IPS-NIHi7 (cell line): ENCODE data around the gene WLS.
"Not testable (repeated sequence)": the region's sequence is repeated elsewhere in the genome, so short reads cannot be mapped to it uniquely, and the experiment has no call there.

ENCODE experiments used
- DNase-seq: peaks from one replicate; pipeline ENCODE4 v3.0.0; 2012; ENCODE audit warnings: mixed read lengths; ENCODE audit errors: extremely low spot score

The WLS gene

DNA sequence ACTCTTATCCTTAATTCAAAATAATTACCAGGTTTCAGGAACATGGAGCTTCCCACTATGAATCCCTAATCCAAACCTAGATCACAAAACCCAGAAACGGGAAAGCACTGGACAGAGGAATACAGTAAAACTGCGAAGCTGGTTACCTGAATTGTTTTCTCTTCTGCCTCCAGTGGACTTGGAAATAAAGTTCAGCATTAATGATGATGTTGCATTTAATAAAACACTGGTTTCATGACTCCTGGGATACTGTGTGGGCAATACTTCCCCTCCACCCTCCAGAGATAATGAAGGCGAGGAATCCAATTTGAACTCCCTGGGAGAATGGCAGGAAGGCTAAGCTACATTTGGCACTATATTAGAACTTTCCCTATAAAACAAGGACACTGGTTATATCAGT lies 65.1 kb downstream of the WLS start:
- DNase-seq, result no peak

DNA sequence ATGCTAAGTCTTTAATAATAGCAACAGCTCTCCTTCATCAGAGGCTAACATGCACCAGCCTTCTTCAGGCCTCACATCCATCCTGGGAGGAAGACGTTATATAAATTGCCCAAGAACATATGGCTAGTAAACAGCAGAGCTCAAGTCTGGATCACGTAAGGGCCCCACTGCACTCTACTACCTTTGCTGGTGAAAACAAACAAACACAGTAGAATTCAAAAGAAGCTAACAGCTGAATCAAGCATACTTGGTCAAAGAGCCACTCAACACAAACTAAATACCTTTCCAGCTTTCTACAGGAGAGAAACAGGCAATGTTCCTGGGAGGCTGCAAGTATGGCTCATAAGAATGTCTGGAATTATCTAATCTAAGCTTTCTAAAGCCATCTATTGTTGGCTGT lies 66.0 kb downstream of the WLS start:
- DNase-seq, result no peak

DNA sequence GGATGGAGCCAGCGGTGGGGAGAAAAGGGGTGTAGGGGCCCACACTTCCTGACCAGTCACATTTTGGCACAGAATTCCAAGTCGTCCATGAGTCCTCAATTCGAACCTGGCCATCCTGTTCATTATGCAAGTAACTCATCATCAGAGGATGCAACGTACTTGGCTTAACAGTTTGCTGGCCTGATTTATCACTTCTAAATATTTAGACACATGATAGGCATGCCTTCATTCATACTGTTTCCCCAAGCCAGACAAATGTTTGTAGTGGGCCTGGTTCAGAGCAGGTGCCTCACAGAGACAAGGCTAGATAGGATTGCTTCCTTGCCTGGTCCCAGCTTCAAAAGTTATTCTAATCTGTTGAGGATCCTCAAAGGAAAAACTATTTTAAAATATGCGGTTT lies 66.7 kb downstream of the WLS start:
- DNase-seq, result no peak

DNA sequence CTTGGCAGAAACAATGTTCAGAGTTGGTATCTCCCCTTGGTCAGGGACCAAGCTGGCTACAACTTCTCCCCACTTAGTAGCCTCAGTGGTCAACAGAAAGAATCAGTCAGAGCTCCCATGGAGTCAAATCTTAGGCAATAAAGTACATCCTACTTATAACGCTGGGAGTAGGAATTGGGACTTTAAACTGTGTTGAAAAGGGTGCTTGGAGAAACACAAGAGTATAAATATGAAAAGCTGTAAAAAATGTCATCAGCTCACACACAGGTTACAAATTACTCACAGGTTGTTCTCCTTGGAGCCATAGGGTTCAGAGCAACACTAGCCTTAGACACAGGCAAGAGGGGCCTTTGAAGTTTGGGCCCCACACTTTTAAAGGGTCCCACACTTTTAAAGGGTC lies 67.4 kb downstream of the WLS start:
- no peak for DNase-seq

DNA sequence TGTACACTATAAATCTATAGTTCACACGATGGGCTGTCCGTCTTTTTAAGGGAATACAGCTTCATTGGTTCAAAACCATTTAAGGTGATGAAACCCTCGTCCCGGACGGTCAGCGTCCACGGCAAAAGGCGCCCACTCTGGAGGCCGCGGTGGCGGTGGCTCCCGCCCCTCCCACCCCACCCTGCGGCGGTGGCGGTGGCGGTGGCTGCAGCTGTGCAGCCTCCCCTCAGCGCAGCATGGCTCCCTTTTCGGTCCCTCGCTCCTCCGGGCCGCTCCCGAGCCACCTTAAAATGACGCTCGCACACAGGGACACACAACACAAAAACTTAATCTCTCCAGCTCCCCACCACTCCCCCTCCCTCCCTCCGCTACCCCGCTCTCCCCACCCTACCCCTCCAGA lies 69.1 kb downstream of the WLS start:
- no peak for DNase-seq

DNA sequence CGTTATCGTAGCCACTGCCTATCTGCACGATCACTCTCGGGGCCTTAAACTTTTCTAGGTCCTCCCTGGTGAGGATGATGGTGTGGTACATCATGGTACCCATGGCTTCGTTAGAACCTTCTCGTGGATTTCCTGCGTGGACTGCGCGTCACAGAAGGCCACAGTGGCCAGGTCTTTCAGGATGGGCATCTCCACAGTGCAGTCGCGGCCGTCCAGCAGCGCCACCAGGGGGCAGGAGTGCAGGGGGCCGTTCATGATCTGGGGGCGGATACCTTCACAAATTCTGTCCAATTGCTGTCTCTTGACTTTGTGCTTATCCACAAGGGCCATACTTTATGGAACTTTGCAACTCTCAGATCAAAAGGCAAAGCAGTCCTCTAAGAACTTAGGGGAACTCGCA lies 69.6 kb downstream of the WLS start:
- peak; percentile 24 for DNase-seq

DNA sequence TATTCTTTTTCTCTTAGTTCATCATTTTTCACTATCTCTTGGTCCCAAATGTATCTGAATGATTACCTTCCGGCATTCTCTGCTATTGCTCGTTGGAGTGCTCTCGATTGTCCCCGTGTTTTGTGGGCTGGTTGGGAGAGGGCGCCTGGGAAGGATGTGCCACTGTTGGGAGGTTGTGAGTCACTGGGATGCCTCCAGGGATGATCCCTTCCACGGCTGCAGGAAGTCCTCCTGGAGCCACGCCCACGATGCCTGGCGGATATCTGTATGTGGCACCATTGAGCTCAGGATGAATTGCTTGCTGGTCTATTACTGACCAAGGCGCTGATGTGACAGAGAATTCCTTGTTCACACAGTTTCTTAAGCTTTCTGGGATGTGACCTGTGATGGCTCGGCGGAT lies 70.7 kb downstream of the WLS start:
- DNase-seq, result not testable (repeated sequence)

DNA sequence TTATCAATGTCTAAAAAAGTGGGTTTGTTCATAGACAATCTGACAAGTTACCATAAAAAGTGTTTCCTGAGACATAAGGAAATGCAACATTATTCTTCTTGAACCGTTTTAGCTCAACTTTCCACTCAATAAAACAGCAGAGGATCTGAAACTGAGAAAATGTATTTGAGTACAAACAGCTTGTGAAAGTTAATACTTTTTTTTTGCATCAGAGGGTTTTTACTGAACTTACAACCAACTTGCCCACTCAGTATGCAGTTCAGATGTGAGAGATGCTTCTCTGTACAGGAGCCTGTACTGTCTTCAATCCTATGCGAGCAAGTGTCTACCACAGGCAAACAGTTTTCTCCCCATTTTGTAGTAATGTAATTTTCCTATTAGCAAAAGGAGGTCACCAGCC lies 71.4 kb downstream of the WLS start:
- not testable (repeated sequence) for DNase-seq

DNA sequence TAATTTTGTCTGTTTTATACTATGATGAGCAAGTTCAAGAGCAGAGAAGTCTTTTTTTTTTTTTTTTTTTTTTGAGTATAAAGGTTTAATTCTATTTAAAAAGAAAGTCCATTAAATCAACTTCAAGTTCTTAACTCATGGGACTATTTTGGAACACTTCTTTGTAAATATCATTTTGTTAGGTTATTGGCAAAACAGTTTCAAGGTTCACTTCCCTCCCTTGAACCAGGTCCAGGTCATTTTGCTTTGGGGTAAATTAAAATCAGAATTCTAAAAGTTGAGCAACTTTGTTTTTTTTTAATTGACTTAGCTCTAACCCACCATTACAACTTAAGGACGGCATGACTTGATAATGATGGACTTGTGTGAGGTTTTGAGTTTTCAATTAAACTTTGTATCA lies 72.3 kb downstream of the WLS start:
- no peak for DNase-seq

DNA sequence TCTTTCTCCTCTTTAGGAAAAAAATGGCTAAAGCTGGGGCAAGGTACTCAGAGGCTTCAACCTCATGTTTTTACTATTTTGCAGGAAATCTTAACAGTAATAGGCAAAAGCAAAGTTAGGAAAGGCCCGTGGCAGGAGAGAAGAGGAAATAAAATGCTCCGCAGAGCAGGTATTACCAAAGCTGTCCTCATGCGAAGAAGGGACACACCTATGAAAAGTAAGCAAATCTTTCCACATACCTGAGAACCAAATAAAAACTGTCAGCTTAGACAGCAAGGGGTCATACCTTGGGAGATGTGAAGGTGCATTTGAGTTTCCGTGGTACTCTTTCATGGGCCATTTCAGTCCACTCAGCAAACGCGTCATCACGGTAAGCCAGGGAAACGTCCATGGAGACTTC lies 73.5 kb downstream of the WLS start:
- no peak for DNase-seq

DNA sequence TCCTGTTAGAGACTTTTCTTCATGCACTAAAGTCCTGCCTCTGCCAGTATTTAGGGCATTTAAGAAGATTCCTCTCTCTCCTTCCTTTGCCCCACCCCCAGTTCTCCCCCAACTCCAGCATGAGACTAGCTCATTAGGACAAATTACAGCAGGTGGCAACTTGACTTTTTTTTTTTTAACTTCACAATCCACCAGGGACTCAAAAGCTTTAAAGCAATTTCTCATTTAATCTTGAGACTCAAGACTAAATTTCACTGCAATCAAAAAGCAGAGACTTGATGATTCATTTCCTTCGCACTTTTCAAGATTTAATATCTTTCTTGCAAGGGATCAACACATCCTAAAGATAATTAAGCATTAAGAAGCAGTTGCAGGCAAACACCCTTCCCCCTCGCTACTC lies 74.9 kb downstream of the WLS start:
- DNase-seq, result no peak

DNA sequence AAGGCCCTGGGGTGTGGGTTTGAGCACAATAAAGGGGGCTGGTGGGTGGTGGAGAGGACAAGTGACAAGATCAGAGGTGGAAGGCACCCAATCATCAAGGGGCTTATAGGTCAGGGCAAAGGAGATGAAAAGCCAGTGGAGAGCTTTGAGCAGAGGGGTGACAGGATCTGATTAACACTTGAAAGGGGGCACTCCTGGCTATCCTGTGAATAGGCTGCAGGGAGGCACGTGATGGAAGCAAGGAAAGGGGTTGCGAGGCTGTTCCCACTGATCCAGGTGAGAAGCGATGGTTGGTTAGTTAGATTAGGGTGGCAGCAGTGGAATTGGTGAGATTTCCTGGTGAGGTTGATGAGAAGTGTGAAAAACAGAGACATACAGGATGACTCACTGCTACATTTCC lies 80.6 kb downstream of the WLS start:
- DNase-seq, result no peak

DNA sequence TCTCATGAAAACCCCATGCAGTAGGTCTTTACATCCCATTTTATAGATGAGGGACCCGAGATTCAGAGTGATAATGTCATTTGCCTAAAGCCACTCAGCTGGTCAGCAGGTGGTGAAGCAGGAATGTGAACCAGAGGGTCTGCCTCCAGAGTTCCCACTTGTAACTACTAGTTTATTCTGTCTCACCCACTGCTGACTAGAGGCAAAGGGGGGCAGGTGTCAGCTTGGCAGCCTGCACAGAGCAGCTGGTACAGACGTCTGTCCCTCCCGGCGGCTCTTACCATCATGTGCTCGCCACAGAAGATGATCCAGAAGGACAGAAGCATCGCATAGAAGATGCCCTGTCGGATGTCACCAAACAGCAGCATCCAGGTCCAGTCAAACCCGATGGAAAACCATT lies 82.4 kb downstream of the WLS start:
- DNase-seq, result no peak

DNA sequence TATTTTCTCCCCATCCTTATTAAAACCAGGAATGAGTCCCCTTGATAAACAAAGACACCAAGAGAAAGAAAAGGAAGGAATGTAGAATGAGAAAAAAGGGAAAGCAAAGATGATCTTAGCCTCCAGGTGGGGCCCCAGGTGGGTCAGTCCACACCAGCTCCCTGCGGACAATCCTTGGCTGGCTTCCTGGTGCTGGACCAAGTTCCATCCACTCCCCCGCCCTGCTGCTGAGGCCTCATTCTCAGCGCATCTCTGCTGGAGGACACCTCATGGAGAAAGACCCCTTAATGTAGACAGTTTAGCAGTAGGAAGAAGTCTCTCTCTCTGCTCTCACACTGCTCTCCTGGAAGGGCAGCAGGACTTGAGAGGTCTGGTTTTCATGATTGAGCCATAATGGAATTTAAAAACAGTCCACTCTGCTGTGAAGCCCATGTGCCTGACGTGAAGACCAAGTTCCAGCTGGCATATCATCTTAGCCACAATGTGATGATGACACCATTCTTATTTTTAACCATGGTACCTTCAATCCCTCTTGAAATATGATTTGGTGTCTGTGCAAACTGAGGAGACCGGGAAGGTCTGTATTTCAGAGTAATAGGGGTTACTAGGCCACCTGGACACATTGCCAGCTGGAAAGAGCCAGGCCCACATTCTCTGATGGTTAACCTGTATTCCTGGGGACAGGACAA lies 83.1 kb downstream of the WLS start:
- DNase-seq, result no peak

DNA sequence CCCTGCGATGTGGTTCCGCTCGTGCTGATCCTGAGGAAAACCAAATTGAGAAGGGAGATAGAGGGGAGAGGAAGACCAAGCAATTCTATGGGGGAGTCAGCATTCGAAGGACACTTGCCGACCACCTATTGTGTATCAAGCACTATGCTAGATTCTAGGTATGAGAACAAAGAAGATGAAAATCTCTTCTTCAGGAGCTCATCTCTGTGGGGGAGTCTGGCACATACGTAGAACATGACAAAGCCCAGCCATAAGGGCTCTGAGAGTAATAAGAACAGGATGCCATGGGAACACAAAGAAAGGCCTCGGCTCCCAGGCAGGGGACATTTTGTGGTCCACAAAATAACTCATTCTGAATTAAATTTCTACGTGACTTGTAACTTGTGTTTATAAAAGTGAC lies 83.7 kb downstream of the WLS start:
- DNase-seq, result no peak

DNA sequence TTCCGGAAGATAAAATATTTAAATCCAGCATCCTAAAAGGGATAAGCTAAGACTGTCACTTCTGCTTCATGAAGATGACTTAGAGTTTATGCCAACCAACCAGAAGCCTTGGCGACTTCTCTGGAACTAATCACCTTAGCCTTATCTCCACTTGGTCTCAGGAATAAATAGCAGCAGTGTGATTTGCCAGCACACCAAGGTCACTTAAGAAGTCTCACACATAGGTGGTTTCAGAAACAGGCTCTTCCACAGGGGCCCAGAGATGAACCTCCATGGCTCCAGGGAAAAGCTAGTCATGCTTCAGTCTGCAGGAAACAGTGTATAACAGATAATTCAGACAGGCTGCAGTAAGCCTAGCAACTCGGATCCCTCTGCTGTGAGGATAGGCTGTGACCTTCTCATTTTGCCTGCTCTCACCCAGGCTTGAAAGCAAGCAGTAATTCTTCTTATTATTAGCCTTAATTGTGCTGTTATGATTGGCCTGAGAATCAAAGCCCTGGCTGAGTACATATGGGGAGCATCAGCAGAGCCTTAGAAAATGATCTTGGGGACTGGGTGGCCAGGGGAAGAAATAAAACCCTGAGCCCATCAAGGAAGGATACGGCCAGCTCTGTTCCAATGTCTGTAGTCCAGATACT lies 84.7 kb downstream of the WLS start:
- no peak for DNase-seq

DNA sequence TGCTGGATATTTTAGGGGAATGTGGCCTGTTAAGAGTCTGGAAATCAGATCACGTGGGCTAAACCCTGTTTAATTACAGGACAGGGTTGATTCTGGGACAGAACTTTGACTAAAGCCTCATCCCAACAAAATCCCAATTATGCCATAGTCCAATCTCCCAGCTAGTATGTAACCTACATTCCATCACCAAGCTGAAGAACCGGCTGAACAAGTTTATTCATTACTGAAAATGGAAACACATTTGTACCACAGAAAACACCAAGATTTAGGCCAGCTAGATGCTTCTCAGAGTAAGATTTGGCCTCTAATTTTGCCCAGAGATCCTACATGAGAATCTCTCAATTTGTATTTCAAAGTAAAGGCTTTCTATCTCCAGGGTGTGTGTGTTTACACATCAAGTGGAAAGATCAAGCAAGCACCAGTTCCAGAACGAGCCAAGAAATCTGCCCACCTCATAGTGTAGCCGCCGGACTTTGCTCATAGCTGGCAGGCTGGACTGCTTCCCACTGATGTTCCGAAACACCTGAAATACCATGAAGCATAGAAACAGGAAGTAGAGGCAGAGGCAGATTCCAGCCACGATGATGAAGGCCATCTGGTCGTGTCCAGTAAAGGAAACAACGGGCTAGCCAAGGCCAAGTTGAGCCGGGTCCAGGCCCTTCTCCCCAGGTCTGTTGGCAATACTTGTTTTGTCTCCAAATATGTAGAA lies 86.8 kb downstream of the WLS start:
- DNase-seq, result no peak

DNA sequence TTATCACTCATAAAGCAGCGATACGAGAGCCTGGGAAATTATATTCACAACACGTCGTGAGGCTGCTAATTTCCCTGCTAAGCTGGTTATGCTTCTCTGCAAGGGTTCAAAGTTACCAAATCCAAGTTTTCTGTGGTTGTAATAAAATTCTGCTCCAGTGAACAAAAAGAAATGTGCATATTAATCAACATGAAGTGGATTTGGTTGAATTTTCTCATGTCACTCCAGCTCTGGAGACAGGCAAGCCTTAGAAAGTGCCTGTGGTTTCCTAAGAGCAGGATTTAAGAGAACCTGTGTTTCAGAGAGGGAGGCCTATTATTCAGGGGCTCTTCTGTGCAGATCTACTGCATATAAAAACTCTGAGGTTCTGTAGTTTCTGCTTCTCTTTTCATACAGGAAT lies 87.5 kb downstream of the WLS start:
- no peak for DNase-seq

DNA sequence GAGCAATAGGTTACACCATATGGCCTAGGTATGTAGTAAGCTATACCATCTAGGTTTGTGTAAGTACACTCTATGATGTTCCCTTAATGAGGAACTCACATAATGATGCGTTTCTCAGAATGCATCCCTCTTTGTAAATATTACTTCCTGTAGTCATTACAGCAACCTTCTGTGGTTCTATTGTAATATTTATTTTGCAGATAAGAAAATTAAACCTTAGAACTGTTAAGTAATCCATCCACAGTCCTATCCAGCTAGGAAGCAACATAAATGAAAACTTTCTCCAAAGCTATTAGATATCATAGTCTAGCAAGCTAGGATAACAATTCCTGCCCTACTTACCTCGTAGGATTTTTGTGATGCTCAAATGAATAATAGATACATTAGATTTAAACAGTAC lies 88.7 kb downstream of the WLS start:
- DNase-seq, result no peak

DNA sequence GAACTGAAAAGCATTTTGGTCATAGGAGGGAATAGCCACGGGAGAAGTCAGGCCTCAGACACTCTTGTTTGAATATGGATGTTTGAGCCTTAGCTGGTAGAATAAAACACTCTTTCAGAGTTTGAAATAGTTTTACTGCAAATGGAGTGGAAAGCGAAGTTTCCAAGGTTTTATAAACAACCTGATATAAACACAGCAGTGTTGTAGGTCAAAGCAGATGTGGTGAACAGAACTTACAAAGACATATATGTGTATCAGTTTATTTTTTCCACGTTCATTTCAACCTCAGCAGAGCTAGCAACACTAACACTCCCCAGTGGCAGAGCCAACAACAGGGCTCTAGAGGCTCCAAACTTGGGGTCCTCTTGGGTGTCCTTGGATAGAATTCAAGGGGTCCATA lies 89.9 kb downstream of the WLS start:
- DNase-seq, result no peak

DNA sequence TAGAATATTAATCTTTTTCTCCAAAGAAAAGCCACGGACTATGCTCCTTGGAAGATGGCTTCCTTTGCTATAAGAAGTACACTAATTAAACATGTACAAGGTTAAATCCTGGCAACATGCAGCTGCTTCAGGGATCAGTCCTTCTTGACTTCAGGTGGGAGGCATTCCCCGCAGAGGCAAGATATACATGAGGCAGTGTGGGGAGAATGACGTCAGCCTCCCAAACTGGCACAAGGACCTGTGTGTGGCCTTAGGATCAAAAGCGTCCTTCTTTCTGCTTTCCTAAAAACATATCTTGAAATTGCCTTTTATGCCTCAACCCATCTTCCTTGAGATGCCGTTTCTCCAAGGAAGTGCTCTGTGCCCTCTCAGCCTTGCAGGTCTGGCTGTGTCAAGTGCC lies 90.3 kb downstream of the WLS start:
- no peak for DNase-seq

DNA sequence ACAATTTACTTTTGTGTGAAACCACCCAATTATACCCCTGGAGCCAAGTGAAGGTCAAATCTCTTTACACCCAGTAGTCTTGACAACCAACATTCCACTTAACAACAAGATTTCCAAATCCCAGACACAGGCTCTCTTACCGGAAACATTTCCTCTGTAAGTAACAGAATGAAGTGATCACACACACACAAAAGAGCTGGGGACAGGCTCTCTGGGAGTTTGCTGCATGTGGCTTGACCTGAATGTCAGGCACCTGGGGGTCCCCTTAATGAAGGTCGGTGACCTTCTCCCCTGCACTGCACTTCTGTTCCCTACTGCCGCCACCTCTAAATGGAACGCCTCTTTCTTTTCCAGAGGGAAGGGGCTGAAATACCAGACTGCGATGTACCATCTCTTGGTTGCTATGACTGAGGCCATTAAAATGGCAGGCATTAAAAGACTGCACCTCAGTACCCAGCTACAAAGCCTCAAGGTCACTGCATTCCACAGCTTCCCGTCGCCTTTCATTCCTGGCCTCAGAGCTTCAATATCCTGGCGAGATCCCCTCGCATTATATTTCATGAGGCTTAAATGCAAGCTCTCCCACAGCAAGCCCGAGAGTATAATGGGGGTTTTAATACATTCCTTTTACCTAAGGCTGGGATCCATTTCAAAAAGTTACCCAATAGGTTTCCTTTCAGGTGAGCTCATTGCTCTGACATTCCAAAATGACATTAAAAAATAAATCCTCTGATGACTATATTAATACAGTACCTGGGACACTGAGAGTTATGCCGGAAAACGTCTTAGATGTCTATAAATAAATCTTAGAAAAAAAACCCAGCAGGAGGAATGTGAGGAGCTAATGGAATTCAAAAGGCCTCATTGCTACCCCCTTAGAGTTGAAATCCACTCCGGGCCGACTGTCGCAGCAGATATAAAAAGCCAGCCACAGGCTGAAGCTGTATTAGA lies 91.0 kb downstream of the WLS start:
- no peak for DNase-seq
